Stimulated activated CD4-positive, alpha-beta T cell treated with anti-CD3 and anti-CD28 coated beads, Interleukin-1b, Interleukin-23, amount 100 ng/mL, for 4 hours (primary cell): ENCODE measurements around the gene LHFPL3.
"Not testable (repeated sequence)": the region's sequence is repeated elsewhere in the genome, so short reads cannot be mapped to it uniquely, and the experiment has no call there.

Experiments
- DNase-seq, 2 donors: peaks; one replicate each; pipeline ENCODE4 v3.0.0-alpha.2; 2020; ENCODE audit warnings: low read depth in 2 of 2

LHFPL3 gene

DNA sequence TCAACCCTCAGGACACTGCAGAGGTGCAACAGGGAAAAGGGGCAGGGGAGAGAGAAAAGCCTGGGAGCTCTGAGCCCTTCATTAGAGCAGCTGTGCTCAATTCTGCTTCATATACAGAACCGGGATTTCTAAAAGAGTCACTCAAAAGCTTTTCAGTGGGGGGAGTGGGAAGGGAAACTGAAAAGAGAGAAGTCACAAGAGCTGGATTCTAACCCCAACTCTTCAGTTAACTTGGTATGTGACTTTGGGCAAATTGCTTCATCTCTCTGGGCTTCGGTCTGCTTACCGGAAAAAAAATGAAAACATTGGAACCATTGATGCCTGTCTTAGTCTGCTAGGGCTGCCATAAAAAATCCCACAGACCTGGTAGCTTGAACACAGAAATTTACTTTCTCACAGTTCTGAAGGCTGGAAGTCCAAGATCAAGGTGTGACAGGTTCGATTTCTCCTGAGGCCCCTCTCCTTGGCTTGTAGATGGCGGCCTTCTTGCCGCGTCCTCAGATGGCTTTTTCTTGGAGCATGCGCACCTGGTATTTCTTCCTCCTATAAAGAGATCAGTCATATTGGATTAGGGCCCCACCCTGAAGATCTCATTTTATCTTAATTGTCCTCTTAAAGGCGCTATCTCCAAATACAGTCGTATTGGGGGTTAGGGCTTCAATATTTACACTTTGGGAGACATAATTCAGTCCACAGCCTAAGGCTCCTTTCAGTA is 567.3 kb downstream of the LHFPL3 start:
- DNase-seq: no peak

DNA sequence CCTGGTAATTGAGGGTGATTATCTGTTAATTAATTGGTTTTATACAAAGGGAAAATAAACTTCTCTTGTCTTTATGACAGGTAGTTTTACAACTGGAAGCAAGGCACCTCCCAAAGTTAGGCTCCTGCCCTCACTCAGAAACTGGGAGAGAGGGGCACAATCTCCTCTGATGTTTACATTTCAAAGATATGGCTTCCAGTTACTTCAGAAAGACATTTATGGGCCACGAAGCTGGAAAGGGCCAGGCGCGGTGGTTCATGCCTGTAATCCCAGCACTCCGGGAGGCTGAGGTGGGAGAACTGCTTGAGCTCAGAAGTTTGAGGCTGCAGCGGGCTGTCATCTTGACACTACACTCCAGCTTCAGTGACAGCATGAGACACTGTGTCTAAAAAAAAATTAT is 570.0 kb downstream of the LHFPL3 start:
- DNase-seq: no peak

DNA sequence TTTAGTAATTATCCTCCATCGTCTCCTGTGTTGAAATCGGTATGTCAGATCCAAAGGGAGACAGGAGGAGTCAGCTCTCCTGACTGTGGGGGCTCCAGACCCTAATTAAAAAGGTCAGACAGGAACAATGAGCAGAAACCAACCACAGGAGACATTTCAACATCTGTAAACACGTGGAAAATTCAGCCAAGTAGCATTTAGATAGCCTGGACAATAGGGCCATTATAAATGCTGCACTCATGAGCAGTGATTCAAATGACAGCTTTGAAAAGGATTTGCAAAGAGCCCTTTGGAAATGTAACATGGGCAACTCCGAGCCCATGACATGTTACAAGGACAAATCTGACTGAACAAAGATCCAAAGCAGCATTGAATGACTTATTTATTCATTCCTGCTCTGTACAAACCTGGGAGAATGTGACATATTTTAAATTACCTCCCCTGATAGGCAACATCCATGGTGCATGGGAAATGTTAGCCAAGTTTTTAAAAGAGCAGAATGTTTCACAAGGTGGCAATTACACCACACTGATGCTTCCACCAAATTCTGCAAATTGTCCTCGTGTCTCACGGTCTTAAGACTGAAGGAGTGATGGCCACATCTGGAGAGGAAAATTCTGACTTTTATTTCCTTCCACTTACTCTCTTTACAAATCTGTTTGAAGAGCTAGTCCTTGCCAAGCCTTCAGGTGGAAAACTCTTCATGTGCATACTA is 572.3 kb downstream of the LHFPL3 start:
- DNase-seq: no peak

DNA sequence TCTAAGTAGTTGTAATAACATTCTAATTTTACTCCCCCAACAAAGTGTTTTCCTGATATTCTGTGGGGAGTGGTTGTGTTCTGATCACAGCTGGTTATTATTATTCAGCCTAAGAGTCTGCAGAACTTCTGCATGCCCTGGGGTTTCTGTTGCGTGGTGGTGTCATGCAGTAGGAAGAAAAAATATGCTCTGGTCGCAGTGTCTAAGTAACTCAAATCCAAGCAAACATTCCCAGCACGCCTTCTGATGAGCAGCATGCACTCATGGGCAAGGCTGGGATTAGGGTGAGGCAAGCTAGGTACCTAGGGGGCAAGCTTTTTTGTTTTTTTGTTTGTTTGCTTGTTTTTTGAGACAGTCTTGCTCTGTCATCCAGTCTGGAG is 572.8 kb downstream of the LHFPL3 start:
- no peak for DNase-seq

DNA sequence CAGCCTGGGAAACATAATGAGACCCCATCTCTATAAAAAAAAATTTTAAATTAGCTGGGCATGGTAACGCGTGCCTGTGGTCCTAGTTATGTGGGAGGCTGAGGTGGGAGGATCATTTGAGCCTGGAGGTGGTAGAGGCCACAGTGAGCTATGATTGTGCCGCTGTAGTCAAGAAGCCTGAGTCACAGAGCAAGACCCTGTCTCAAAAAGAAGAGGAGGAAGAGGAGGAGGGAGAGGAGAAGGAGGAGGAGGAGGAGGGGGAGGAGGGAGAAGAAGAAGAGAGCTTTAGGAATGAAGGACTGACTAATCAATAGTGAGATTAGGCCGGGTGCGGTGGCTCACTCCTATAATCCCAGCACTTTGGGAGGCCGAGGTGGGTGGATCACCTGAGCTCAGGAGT is 573.8 kb downstream of the LHFPL3 start:
- DNase-seq: no peak

DNA sequence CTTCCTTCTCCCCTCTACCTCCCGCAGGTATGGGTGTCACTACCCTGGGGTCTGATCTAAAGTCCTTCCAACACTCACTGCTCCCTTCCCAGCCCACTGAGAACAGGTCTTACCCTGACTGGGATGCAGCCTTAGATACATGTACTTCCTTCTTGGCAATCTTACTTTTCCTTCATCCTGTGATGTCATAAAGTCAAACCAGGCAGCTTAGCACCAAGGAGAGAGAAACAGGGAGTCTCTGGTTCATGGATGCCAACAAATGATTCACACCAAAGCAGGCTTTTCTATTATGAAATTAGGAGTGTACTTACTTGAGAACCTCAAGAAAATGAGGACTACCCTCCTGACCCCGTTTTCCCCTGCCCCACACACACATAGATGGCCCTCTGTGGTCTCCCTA is 574.6 kb downstream of the LHFPL3 start:
- DNase-seq: no peak

DNA sequence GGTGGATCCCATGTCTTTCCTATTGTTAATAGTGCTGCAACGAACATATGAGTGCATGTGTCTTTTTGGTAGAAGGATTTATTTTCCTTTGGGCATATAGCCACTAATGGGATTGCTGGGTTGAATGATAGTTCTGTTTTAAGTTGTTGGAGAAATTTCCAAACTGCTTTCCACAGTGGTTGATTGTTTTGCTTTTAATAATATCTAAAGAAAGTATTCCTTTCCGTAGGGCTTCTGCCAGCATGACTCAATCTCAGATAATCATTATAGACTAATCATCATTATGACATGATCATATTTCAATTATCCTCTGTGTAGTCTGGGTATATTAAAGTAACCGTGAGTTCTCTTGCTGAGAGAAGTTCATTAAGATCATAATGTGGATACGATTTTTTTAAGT is 575.4 kb downstream of the LHFPL3 start:
- no peak for DNase-seq

DNA sequence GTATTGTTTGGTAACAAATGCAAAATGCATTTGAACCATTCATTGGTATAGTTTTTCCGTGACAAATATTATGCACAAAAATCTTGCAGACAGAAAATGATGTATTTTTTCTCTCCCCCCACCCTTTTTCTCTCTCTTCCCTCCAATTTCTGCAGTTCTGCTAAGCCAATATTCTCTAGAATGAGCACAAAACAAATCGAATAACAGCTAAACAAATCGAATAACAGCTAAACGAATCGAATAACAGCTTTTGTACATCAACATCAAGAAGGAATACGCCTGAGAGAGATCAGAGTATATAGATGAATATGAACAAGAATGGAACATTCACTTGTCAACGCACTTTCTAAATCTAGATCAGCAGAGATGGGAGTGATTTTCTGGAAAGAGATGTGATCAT is 577.6 kb downstream of the LHFPL3 start:
- no peak for DNase-seq

DNA sequence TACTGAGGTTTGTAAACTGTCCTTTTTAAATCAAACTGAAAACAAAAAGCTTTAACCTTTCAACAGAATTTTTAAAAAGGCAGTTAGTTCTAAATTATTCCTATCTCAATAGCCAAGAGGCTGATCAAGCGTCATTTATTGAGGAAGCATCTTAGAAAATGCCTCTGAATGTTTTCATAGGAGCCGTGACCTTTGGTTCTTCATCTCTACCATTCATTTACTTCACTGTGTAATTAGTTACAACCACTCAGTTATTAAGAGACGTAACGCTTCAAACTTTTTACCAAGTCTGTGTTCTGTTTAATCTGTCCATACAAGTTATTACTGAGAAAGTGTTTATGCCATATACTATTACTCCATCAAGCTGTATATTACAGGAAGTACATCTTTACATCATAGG is 578.2 kb downstream of the LHFPL3 start:
- no peak for DNase-seq

DNA sequence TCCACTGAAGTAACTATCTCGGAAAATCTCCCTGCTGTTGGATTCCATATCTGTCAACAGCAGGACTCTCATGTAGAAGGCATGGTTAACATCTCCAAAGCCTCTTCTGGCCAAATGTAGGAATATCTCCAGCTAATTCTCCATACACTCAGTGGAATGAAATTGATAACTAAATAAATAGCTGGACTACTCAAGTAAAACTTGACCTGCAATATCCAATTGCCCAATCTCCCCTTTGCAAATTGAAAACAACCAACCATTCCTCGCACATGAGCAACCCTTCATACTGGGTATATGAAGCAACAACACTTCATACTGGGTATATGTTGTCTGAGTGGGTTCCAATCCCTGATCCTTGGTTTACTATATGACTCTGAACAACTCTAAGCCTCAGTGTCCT is 580.2 kb downstream of the LHFPL3 start:
- DNase-seq: no peak

DNA sequence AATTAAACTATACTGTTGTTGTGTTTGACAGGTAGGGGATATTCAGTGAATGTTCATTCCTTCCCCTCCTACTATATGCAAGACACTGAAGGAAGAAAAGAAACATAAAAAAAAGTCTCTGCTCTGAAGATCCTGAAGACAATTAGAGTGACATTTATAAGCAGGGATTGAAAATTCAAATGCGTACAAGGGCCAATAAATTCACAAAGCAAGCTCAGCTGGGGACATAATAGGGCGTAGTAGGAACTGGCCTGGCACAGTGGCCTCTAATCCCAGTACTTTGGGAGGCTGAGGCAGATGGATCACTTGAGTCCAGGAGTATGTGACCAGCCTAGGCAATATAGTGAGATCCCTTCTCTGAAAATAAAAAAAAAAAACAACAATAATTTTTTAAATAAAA is 580.7 kb downstream of the LHFPL3 start:
- DNase-seq: no peak

DNA sequence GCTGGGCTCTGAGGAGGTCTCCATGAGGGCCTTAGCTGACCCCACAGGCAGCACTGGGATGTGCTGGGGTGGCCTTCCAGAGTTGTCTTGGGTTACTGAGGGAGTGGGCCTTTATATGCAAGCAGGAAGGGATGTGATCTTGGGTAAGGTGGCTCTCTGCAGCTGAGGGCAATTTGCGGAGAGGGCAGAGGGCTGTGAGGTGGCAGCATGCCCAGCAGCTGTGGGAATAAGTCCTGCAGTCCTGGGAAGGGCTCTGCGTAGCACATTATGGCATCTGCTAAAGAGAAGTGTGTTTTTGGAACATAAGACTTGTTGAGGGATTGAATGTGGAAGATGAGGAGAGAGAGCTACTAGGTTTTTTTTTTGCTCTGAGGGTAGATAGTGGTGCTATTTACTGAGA is 586.0 kb downstream of the LHFPL3 start:
- no peak for DNase-seq

DNA sequence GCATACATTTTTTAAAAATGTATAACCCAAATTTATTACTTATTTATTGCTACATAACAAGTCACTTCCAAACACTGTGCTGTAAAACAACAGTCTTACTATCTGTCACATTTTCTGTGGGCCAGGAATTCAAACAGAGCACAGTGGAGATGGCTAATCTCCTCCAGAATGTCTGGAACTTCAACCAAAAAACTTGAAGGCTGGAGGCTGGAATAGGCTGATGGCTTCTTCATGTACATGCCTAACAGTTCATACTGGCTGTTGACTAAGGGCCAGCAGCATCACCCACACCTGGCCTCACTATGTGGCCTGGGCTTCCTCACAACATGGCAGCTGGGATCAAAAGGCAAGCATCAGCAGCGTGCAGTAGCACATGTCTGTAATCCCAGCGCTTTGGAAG is 593.2 kb downstream of the LHFPL3 start:
- no peak for DNase-seq

DNA sequence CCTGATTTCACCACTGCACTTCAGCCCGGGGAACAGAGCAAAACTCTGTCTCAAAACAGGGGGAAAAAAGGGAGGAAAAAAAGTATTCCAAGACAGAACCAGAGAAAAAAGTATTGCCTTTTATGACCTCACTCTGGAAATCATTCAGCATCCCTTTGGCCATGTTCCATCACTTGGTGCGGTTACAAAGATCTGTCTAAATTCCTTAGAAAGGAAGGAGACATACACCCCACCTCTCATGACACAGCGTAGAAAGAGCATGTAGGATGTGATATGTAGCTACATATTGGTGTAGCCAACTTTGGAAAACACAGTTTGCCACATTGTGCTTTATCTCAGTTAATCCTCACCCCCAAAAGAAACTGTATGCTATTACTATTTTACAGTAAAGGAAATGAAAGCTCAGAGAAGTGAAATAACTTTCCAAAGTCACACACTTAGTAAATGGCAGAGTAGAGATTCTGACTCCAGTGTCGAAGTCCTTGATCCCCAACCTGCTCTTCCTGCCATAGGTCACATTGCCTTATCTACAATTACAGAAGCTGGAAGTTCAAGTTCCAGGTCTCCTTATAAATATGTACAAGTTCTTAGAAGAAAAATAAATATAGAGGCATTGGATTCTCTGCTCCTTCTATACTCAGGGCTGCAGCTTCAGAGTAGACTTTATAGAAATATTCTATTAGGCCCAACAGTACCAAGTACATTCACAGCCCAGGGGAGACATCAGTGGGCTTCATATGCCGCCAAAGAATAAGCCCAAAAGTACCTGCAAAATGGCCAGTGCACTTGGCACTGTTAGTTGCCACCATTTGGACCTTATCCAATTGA is 594.0 kb downstream of the LHFPL3 start:
- DNase-seq: no peak

DNA sequence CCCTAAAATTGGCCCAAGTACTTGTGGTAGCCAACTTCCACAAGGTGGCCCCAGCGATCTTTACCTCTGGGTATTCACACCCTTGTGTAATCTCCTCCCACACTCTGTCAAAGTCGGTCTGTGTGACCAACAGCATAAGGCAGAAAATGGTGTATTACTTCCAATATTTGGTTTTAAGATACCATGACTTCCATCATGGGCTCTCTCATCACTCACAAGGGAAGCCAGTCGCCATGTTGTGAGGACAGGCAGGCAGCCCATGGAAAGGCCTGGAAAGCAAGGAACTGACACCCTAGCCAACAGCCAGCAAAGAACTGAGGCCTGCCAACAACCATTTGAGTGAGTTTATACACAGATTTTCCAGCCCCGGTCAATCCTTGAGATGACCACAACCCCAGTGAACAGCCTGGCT is 594.6 kb downstream of the LHFPL3 start:
- DNase-seq: peak; percentile 41 to 56

DNA sequence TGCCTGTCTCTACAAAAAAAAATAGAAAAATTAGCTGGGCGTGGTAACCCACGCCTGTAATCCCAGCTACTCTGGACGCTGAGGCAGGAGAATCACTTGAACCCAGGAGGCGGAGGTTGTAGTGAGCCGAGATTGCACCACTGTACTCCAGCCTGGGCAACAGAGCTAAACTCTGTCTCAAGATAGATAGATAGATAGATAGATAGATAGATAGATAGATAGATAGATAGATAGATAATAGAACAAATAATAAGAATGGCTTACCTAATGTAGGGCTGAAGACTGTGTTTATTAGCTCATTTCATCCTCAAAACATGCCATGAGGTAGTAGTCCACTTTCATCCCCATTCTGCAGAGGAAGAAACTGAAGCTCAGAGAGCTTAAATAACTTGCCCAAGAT is 597.8 kb downstream of the LHFPL3 start:
- not testable (repeated sequence) for DNase-seq

DNA sequence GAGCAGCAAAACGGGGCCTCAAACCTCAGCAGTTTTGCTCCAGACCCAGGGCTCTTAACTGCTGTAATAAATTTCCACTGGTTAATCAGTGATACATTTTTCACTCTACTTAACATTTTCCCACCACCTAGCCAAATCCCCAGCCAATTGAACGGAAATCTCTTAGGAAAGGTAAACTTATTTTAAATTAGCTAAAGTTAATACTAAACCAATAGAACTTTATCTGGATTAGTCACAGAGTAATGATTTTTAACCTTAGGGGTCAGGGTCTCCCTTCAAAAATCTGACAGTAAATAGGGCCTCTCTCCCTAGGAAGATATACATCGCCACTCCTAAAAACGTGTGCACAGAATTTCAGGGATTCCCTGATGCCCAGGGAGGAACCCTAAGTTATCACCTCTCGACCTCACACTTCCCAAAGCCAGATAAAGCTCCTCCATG is 598.2 kb downstream of the LHFPL3 start:
- DNase-seq: no peak

DNA sequence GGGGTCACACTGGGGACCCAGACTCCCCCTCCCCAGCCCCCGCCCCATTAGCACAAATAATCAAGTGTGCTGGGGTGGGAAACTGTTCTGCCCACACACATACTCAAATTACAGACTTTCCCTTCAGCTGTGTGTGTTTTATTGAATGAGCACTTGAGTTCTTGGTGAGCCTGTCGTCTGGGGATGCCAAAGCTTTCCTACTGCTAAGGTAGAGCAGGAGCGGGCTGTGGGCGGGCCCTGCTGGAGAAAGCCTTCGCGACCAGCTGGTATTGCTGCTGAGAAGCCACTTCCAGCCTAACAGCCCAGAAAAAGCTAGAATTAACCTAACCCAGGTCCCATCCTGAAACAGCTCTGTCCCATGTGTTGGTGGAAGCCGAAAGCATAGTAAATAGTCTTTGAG is 598.7 kb downstream of the LHFPL3 start:
- DNase-seq: no peak

DNA sequence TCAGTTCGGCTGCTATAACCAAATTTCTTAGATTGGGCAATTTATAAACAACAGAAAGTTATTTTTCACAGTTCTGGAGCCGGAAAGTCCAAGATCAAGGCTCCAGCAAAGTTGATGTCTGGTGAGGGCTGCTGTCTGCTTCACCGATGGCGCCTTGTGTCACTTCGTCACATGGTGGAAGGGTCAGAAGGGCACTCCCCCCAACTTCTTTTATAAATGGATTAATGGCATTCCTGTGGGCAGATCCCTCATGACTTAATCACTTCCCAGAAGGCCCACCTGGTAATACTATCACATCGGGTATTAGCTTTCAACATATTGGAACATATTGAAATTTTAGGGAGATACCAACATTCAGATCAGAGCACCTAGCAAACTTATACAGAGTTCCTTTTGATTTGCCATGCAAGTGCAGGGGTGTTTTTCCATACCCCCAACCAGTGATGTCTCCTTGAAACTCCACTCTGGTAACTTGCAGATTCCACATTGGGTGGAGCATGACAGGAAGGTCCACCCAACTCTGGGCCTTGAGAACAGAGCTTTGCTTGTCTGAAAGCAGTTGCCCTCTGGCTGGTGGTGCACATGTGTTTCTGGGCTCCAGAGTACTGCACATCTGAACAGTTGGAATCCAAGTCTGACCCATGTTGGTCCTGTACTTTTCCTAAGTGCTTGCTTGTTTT is 600.5 kb downstream of the LHFPL3 start:
- DNase-seq: no peak

DNA sequence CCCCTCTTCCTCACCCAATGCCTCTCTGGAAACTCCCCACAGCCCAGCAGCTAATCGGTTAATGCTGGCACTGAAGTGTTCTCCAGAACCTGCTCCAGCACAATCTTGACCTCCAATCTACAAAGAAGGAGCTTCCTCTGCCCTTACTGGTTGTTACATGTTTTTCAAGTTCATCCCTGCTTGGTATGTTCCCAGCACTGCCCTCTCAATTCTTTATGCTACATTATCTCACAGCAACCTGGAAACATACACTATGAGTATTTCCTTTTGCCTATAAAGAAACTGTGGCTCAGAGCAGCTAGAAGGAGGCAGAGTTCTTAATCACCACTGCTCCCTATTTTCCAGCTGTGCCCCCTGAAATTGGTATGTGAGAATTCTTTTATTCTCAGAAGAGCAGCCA is 601.5 kb downstream of the LHFPL3 start:
- DNase-seq: no peak

DNA sequence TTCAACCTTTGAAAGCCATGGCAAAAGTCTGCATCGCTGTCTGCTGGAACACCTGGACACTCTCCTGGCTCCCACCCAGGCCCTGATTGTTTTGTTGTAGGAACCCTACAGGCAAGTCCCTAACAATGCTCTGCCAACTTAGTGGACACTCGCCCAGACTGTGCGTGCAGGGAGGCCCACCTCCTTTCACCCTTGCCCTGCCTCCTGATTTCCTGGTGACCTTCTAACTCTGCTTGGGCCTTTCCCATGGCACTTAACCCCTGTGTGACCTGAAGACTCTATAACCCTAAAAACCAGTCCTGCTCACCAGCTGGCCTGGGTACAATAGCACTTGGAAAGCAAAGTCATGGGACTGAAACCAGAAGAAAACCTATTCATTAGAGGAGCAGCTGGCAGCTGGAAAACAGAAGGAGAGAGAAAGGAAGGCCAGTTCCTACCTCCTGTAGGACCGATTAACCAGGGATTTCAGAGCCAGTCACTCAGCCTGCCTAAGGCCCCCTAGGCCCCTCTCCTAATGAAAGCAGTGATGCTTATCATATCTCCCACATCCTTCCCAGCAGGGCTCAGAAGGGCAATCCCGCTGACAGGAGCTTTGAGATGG is 602.9 kb downstream of the LHFPL3 start:
- DNase-seq: no peak

DNA sequence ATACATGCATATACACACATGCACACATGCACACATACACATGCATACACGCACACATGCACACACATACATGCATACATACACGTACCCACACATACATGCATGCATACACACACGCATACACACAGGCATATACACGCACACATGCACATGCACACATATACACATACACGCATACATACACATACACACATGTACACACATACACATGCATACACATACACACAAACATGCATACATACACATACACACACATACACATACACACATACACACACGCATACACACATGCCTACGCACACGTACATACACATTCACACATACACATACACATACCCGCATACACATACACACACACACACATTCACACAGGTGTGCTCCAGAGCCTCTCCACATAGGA is 604.6 kb downstream of the LHFPL3 start:
- DNase-seq: no peak
